ENCODE results near the gene FCER1G. TPM values are rescaled to one million over a fixed set of nuclear protein-coding genes. Genes with fewer than 3 reads are reported as not detected.

The FCER1G gene
- total RNA-seq, 1 experiment from 2014 or later, result 1.5 TPM

DNA sequence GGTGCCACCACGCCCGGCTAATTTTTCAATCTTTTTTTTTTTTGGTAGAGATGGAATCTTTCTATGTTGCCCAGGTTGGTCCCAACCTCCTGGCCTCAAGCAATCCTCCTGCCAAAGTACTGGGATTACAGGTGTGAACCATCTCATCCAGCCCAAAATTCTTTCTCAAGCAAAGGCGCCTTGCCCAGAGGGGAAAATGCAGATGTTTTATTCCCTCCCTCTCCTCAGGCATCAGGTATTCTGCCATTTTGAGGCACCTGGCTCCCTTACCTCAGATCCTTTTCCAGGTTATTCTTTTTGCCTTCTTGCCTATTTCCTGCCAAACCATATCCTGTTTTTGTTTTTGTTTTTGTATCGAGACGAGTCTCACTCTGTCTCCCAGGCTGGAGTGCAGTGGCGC lies 26.7 kb upstream of the FCER1G start:
- peaks cover 6% of the 10 kb centered on the region for H3K4me1 Mint-ChIP-seq (ENCODE audit: low read depth, unreplicated experiment)
- Histone ChIP-seq H3K4me1 (no peaks in the 10 kb centered on the region), H3K4me3 (ENCODE audit: low read depth, low read length) (no peak overlapping the region), H3K36me3 (ENCODE audit: control insufficient read depth, insufficient read depth, low read length) (no peaks in the 10 kb centered on the region), H3K27me3 (replicated peaks; ENCODE audit: control insufficient read depth, insufficient read depth, low read length) (no peaks in the 10 kb centered on the region), H3K9me3 (no peaks in the 10 kb centered on the region)
- no peak overlapping the region for H3K4me3 Mint-ChIP-seq (ENCODE audit: unreplicated experiment)
- TF ChIP-seq, protein P1, sequence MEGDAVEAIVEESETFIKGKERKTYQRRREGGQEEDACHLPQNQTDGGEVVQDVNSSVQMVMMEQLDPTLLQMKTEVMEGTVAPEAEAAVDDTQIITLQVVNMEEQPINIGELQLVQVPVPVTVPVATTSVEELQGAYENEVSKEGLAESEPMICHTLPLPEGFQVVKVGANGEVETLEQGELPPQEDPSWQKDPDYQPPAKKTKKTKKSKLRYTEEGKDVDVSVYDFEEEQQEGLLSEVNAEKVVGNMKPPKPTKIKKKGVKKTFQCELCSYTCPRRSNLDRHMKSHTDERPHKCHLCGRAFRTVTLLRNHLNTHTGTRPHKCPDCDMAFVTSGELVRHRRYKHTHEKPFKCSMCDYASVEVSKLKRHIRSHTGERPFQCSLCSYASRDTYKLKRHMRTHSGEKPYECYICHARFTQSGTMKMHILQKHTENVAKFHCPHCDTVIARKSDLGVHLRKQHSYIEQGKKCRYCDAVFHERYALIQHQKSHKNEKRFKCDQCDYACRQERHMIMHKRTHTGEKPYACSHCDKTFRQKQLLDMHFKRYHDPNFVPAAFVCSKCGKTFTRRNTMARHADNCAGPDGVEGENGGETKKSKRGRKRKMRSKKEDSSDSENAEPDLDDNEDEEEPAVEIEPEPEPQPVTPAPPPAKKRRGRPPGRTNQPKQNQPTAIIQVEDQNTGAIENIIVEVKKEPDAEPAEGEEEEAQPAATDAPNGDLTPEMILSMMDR (IDR thresholded peaks at IDR 0.05; ENCODE audit: insufficient read depth in 1 of 2, low read depth in 1 of 2, low read length in 1 of 2, severe bottlenecking in 1 of 2, unreplicated experiment in 1 of 2), result no peak
- no peak overlapping the region for H3K27ac Mint-ChIP-seq (ENCODE audit: unreplicated experiment)
- no peaks in the 10 kb centered on the region for H3K27me3 Mint-ChIP-seq (ENCODE audit: insufficient read depth, unreplicated experiment)
- no peaks in the 10 kb centered on the region for H3K36me3 Mint-ChIP-seq (ENCODE audit: insufficient read depth, unreplicated experiment)
- no TSS peak for BruUV-seq (replicated peaks)
- intact Hi-C loops (cut with micrococcal nuclease; ENCODE audit: unreplicated experiment), result no loop called here
- ChIA-PET POLR2A (no interaction called here), CTCF (no interaction called here)
- H3K9me3 Mint-ChIP-seq (ENCODE audit: unreplicated experiment), result no peaks in the 10 kb centered on the region
- DNase-seq, result no peak

- Histone ChIP-seq H3K4me3 (ENCODE audit: low read depth, low read length) (no peak overlapping the region), H3K27me3 (replicated peaks; ENCODE audit: control insufficient read depth, insufficient read depth, low read length) (no peaks in the 10 kb centered on the region), H3K4me1 (no peaks in the 10 kb centered on the region), H3K9me3 (no peaks in the 10 kb centered on the region), H3K36me3 (ENCODE audit: control insufficient read depth, insufficient read depth, low read length) (no peaks in the 10 kb centered on the region)
- no peak overlapping the region for H3K4me3 Mint-ChIP-seq (ENCODE audit: unreplicated experiment)
- BruUV-seq (replicated peaks), result no TSS peak
- H3K27me3 Mint-ChIP-seq (ENCODE audit: insufficient read depth, unreplicated experiment), result no peaks in the 10 kb centered on the region
- no peak for DNase-seq
- no peaks in the 10 kb centered on the region for H3K36me3 Mint-ChIP-seq (ENCODE audit: insufficient read depth, unreplicated experiment)
- CTCF ChIA-PET, result no interaction called here
- no peak overlapping the region for H3K27ac Mint-ChIP-seq (ENCODE audit: unreplicated experiment)
- no peaks in the 10 kb centered on the region for H3K9me3 Mint-ChIP-seq (ENCODE audit: unreplicated experiment)
- TF ChIP-seq, protein P1 (IDR thresholded peaks at IDR 0.05; ENCODE audit: insufficient read depth in 1 of 2, low read depth in 1 of 2, low read length in 1 of 2, severe bottlenecking in 1 of 2, unreplicated experiment in 1 of 2), result no peak
- peaks cover 6% of the 10 kb centered on the region for H3K4me1 Mint-ChIP-seq (ENCODE audit: low read depth, unreplicated experiment)
- intact Hi-C loops (cut with micrococcal nuclease; ENCODE audit: unreplicated experiment), result no loop called here
- POLR2A ChIA-PET, result no interaction called here
Observed at GRCh38 chr1:161189036-161189435, 26.1 kb upstream of the FCER1G start.

DNA sequence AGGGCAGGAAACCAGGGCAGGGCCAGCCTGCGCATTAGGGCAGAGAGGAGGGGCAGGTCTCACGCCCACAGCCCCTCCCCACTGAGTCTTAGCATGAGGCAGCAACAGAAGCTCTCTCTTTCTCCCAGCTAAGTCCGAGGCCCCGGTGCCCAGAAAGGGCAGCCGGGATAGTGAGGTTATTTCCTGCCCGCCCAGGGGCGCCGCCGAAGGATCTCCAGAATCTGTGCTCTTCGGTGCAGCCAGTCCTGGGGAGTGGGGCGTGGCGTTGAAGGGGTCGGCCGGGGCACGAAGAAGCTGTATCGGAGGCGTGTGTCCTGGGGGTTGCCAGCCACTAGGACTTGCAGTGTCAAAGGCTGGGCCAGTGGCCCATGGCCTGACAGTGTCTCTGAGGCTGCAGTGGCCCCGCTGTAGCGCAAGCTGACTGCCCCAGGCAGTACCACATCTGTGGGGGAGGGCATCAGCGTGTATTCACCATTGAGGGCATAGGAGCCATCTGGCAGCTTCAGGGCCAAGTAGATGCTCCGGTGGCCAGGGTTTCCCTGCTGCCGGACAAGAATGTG lies 24.1 kb upstream of the FCER1G start:
- BruUV-seq (replicated peaks), result no TSS peak
- H3K9me3 Mint-ChIP-seq (ENCODE audit: unreplicated experiment), result no peaks in the 10 kb centered on the region
- H3K4me1 Mint-ChIP-seq (ENCODE audit: low read depth, unreplicated experiment), result peaks cover 6% of the 10 kb centered on the region
- TF ChIP-seq, protein P1 (IDR thresholded peaks at IDR 0.05; ENCODE audit: insufficient read depth in 1 of 2, low read depth in 1 of 2, low read length in 1 of 2, severe bottlenecking in 1 of 2, unreplicated experiment in 1 of 2), result no peak
- H3K4me3 ChIP-seq (ENCODE audit: low read depth, low read length), result no peak overlapping the region
- no peaks in the 10 kb centered on the region for H3K36me3 ChIP-seq (ENCODE audit: control insufficient read depth, insufficient read depth, low read length)
- ChIA-PET CTCF (interaction anchor here (0.9 to 2.9 kb wide), 6 partner anchors 11 to 191 kb away, joined by 3 to 12 read pairs (median 4); partner anchors contain the start of genes NDUFS2, PPOX and TOMM40L), POLR2A (interaction anchor here (1.3 kb wide), 1 partner anchor 11 kb away, joined by 16 read pairs; the partner anchor contains the start of gene NDUFS2)
- H3K27me3 Mint-ChIP-seq (ENCODE audit: insufficient read depth, unreplicated experiment), result no peaks in the 10 kb centered on the region
- no peak for DNase-seq
- no peaks in the 10 kb centered on the region for H3K9me3 ChIP-seq
- intact Hi-C loops (cut with micrococcal nuclease; ENCODE audit: unreplicated experiment), result no loop called here
- no peak overlapping the region for H3K4me3 Mint-ChIP-seq (ENCODE audit: unreplicated experiment)
- H3K4me1 ChIP-seq, result no peaks in the 10 kb centered on the region
- no peaks in the 10 kb centered on the region for H3K27me3 ChIP-seq (replicated peaks; ENCODE audit: control insufficient read depth, insufficient read depth, low read length)
- H3K36me3 Mint-ChIP-seq (ENCODE audit: insufficient read depth, unreplicated experiment), result no peaks in the 10 kb centered on the region
- no peak overlapping the region for H3K27ac Mint-ChIP-seq (ENCODE audit: unreplicated experiment)

Data from Caco-2 (cell line).